HG03159 (cell line): Measurements from ENCODE around the gene ZNF189.

Experiments
- ATAC-seq: cut with Tn5 transposase; IDR thresholded peaks from one replicate; pipeline ENCODE4 v1.9.1; 2021; ENCODE audit warnings: mild to moderate bottlenecking, moderate library complexity; ENCODE audit not compliant: unreplicated experiment

The ZNF189 gene

DNA sequence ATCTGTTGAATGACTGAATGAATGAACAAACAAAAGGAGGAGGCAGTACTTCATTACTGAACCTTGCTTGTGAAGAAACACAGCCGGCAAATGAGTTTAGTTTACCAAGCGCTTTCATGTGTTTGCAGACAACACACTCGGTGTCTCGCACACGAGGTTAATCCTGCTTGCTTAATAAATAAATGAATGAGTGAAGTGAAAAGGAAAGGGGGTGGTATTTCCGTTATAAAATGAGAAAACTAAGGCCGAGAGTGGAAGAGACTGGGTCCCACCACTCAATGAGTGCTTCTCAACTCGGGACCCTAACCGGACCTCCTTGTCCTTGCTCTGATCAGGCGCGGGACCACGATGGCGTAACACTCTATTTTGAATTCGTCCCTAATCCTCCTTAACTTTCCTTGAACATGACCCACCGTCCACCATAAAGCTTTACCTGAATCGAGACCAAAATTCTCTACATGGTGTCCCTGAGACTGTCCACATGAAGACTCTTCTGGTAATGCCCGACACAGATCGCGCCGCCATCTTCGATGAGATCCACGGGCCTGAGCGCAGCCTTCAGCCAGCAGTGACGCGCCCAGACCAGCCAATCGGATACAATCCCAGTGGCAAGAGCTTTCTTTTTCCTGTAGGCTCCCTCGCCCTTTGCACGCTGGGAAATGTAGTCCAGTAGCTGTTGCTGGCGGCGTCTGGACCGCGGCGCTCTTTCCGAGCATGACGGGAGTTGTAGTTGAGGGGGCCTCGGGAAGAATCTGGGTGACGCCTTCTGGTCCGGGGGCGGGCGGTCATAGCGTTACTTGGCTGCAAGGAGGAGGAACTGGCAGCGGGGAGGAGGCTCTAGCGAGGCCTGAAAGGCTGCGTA lies at the start of gene ZNF189, which contains the start of gene MRPL50:
Gene ZNF189 (plus strand): TSS at position 784 of the 862 bp plus-strand sequence. CDS start 306 bp downstream, outside the sequence.
Gene MRPL50 (minus strand): TSS at position 551 of the 862 bp plus-strand sequence. CDS start 26 bp downstream, at position 525.
- ATAC-seq = peak; percentile 98

- ATAC-seq = no peak
Observed at GRCh38 chr9:101350285-101350684, 48.4 kb upstream of the ZNF189 start.

GRCh38 chr9:101352892-101353463 lies 45.7 kb upstream of the ZNF189 start:
- ATAC-seq = no peak

GRCh38 chr9:101353683-101354082 lies 45.0 kb upstream of the ZNF189 start:
- no peak for ATAC-seq

GRCh38 chr9:101354143-101354764 lies 44.4 kb upstream of the ZNF189 start:
- ATAC-seq = no peak

- ATAC-seq = no peak
Observed at GRCh38 chr9:101354765-101355708, 43.6 kb upstream of the ZNF189 start.

GRCh38 chr9:101356619-101357018 lies 42.0 kb upstream of the ZNF189 start:
- no peak for ATAC-seq

- no peak for ATAC-seq
Observed at GRCh38 chr9:101359679-101360078, 39.0 kb upstream of the ZNF189 start.

GRCh38 chr9:101360647-101361046 lies 38.0 kb upstream of the ZNF189 start:
- no peak for ATAC-seq

- no peak for ATAC-seq
Observed at GRCh38 chr9:101362450-101362849, 36.2 kb upstream of the ZNF189 start.

DNA sequence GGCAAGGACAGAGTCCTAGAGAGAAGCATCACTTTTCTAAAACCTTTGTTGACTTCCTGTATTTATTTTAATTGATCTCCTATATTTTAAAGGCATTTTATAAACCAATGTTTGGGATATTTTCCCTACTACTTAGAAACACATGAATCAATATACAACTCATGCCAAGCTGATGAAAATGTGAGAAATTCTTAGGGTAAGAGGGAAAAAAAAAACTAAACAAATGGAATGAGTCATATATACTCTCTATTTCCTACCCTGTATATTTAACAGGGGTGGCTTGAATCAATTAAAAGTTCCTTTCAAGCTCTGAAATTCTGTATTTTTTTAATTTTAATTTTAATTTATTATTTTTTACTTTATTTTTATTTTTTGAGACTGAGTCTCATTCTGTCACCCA lies 33.5 kb upstream of the ZNF189 start:
- no peak for ATAC-seq

- ATAC-seq = no peak
Observed at GRCh38 chr9:101366038-101366756, 32.5 kb upstream of the ZNF189 start.

DNA sequence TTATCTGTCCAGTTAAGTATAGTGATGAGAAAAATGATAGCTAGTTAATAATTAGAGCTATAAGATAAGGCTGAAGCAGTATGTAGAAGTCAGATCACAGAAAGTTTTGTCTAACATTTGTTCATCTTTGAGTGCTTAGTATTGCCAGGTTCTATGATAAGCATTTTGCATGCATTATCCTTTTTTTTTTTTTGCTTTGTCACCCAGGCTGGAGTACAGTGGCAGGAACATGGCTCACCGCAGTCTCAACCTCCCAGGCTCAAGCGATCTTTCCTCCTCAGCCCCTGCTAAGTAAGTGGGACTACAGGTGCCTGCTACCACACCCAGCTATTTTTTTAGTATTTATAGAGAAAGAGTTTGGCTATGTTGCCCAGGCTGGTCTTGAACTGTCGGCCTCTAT lies 31.3 kb upstream of the ZNF189 start:
- ATAC-seq = no peak

DNA sequence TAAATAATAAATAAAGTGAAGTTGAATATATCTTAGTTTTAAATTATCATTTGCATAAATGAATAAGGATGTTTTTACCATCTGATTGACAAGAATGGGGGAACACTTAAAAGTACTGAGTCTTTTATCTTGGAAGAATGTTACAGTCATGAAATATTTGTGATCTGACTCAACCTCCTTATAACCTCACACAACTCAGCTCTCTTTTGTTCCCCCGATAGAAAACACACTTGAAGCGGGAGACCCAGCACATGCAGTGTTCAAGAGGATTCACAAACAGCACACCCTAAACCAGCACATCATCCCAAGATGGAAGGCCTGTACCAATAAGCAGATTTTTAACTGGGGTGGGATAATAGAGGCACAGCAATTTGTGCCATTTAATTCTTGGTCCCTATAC lies 29.4 kb upstream of the ZNF189 start:
- no peak for ATAC-seq

- ATAC-seq = no peak
Observed at GRCh38 chr9:101369884-101370531, 28.6 kb upstream of the ZNF189 start.

- no peak for ATAC-seq
Observed at GRCh38 chr9:101371813-101372212, 26.8 kb upstream of the ZNF189 start.

DNA sequence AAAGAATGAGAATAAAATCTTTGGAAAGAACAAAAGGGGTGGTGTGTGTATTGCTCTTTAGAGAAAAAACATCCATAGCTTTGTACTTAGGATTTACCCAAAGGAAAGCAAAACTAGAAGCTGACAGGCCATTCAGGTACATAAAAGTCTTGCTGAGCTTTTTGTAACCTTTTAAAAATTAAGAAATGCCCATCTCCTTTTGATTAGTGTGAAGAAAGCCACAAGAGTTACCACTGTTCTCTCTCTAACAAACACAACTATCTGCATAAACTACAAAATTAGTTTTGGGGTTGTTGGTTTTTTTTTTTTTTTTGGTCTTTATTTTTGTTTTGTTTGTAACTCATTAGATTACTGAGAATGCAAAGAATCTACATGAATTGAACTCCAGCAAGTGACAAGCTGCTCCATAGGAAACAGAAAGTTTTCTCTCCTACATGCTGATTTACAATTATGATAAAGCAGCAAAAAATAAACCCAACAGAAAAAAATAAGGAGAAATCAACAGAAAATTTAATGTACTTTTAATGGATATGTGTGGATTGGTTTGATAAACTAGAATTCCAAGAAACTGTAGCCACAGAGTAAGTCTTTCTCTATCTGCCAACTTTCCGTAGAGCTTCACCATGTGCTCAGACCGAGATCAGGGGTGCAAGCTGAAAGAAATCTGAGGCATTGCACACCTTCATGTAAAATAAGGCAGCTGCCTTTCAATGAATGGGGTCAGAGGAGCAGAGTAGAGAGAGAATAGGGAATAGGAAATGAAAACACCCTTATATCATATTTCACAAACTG lies 26.1 kb upstream of the ZNF189 start:
- no peak for ATAC-seq

DNA sequence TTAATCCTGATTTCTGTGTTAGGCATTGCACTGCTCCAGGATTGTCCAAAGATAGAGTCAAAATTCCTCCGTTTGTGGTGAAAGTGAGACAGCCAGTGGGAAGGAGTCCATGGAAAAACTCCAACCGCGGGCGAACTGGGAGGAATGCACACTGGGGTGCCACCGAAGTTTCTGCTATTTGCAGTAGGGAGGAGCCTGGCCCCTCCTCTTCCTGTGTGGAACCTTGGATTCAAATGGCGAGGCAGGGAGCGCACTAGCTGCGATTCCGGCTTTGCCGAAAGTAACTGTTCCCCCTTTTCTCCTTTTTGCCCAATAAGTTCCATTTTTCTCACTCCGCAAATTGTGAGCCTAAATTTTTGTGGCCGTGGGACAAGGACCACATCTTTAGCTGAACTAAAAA lies 23.1 kb upstream of the ZNF189 start:
- no peak for ATAC-seq
